ENCODE results near the gene DCAF6.

DCAF6 gene

GRCh38 chr1:167968569-167968968 lies 32.1 kb downstream of the DCAF6 start:
- no peak for DNase-seq (ENCODE audit: low spot score)

GRCh38 chr1:167973832-167974231 lies 37.3 kb downstream of the DCAF6 start:
- DNase-seq (ENCODE audit: low spot score): no peak

DNA sequence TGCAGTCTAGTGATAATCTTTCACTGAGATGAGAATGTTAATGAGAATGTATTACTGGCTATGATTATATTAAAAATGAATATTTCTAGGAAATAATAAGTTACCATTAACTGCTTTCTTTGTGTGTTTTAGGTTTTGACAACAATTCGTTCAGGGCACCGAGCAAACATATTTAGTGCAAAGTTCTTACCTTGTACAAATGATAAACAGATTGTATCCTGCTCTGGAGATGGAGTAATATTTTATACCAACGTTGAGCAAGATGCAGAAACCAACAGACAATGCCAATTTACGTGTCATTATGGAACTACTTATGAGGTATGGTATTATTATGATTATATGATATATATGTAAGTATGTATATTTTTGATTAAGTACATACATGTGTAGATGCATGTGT lies 38.2 kb downstream of the DCAF6 start:
- DNase-seq (ENCODE audit: low spot score): no peak

GRCh38 chr1:167977245-167977644 lies 40.8 kb downstream of the DCAF6 start:
- DNase-seq (ENCODE audit: low spot score): no peak

- DNase-seq (ENCODE audit: low spot score): no peak
These were observed 45.5 kb downstream of the DCAF6 start for GRCh38 chr1:167981933-167982332.

- peak; percentile 24 for DNase-seq (ENCODE audit: low spot score)
These were observed 47.4 kb downstream of the DCAF6 start for GRCh38 chr1:167983797-167984420.

- peak; percentile 76 for DNase-seq (ENCODE audit: low spot score)
These were observed 48.5 kb downstream of the DCAF6 start for GRCh38 chr1:167984886-167985489.

- DNase-seq (ENCODE audit: low spot score): no peak
These were observed 50.7 kb downstream of the DCAF6 start for GRCh38 chr1:167987174-167987573.

GRCh38 chr1:167991546-167991945 lies 55.1 kb downstream of the DCAF6 start:
- DNase-seq (ENCODE audit: low spot score): no peak

DNA sequence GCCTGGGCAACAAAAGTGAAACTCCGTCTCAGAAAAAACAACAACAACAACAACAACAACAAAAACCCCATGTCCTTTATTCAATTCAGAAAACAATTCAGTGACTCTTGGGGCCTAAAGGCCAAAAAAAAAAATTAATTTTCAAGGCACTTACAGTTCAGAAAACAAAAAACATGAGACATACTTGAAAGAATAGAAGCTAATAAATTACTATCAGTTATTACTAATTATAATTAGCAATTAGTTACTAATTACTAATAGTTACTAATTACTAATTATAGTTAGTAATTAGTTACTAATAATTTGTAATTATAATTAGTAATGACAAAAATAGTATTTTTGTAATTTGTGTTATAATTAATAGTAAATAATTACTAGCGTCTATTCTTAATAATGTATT lies 57.2 kb downstream of the DCAF6 start:
- DNase-seq (ENCODE audit: low spot score): no peak

- no peak for DNase-seq (ENCODE audit: low spot score)
These were observed 58.1 kb downstream of the DCAF6 start for GRCh38 chr1:167994560-167994959.

- DNase-seq (ENCODE audit: low spot score): no peak
These were observed 58.6 kb downstream of the DCAF6 start for GRCh38 chr1:167995038-167995437.

DNA sequence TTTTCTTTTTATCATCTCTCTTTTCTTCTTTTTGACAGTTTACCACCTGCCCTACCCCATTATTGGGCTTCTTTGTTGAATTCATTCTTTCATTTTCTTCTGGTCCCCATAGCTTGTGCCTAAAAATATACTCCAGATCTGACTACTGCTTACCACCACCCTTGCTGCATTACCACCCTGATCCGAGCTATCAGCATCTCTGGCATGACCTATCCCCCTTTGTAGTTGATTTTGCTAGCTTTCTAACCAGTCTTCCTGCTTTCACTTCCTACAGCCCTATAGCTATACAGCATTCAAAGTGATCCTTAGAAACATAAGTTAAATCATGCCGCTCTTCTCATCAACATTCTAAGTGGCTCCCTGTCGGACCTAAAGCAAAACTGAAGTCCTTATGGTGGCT lies 59.8 kb downstream of the DCAF6 start:
- no peak for DNase-seq (ENCODE audit: low spot score)

- no peak for DNase-seq (ENCODE audit: low spot score)
These were observed 60.6 kb downstream of the DCAF6 start for GRCh38 chr1:167997037-167997575.

GRCh38 chr1:167999877-168000276 lies 63.4 kb downstream of the DCAF6 start:
- DNase-seq (ENCODE audit: low spot score): no peak

- no peak for DNase-seq (ENCODE audit: low spot score)
These were observed 64.2 kb downstream of the DCAF6 start for GRCh38 chr1:168000656-168001055.

DNA sequence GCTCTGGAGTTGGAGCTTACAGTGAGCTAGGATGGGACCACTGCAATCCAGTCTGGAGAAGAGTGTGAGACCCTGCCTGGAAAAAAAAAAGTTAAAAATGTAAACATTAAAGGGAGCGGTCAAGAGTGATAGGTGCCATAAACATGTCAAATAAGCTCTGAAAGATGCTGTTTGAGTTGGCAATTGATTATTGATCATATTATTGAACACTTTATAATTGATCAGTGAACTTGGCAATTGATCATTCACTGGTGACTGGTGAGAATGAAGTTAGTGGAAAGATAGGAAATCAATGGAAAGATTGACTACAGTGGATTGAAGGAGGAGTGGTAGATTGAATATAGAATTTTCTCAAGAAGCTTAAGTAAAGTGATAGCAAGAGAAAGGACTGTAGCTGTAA lies 64.7 kb downstream of the DCAF6 start:
- no peak for DNase-seq (ENCODE audit: low spot score)

DNA sequence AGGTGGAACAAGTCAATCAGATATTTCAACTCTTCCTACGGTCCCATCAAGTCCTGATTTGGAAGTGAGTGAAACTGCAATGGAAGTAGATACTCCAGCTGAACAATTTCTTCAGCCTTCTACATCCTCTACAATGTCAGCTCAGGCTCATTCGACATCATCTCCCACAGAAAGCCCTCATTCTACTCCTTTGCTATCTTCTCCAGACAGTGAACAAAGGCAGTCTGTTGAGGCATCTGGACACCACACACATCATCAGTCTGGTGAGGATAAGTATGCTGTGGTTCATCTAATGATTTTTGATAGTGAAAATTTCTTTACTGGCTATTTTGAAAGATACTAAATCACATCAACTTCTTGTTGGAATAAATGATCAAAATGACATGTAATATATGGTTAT lies 68.0 kb downstream of the DCAF6 start:
- DNase-seq (ENCODE audit: low spot score): no peak

GRCh38 chr1:168005529-168005928 lies 69.0 kb downstream of the DCAF6 start:
- DNase-seq (ENCODE audit: low spot score): peak; percentile 24

DNA sequence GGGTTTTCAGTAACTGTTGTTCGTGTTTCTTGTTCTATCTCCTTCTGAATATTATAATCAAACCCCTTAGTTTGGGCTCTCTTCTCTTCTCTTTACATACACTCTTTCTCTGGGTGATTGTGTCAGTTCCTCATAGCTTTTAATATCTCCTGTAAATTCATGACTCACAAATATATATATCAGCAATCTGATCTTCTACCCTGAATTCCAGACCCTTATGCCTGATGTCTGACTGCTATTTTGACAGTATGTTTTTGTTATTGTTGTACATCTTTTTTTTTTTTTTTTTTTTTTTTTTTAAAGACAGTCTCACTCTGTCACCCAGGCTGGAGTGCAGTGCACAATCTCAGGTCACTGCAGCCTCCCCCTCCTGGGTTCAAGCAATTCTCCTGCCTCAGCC lies 71.2 kb downstream of the DCAF6 start:
- no peak for DNase-seq (ENCODE audit: low spot score)

GRCh38 chr1:168008595-168008994 lies 72.1 kb downstream of the DCAF6 start:
- no peak for DNase-seq (ENCODE audit: low spot score)

DNA sequence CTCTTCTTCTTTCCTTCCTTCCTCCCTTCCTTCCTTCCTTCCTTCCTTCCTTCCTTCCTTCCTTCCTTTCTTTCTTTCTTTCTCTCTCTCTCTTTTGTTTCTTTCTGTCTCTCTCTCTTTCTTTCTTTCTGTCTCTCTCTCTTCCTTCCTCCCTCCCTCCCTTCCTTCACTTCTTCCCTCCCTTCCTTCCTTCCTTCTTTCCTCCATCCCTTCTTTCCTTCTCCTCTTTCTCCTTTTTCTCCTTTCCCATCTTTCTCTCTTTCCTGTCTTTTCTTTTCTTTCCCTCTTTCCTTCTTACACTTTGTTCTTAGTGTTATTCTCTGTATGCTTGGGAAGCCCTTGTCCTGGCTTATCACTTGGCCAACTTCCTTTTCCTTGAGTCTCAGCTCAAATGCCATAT lies 72.8 kb downstream of the DCAF6 start:
- DNase-seq (ENCODE audit: low spot score): no peak

DNA sequence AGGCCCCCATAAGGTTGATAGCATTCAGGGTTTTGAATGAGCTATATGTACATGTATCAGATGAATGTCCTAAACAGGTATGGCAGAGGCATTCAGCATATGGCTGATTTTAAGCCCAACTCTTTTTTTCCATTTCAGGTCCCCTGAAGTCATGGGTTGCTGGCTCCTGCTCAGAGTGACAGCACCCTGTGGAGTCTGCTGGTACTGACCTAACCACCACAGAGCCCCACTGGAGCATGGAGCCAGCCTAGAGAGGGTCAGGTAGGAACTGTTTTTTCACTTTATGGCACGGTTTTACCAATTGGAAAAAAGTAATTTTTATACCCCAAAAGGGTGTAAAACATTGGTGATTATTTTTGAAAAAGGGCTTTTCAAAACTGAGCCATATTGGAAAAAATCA lies 82.9 kb downstream of the DCAF6 start:
- DNase-seq (ENCODE audit: low spot score): no peak

- DNase-seq (ENCODE audit: low spot score): no peak
These were observed 94.7 kb downstream of the DCAF6 start for GRCh38 chr1:168031198-168031597.

All from hematopoietic multipotent progenitor cell treated with erythropoietin and hydrocortisone succinate and interleukin-3 and kit ligand, for 17 days (in vitro differentiated cells).